GM19238 (cell line): ENCODE data around the gene FUT6.
"Not testable (repeated sequence)": the region's sequence is repeated elsewhere in the genome, so short reads cannot be mapped to it uniquely, and the experiment has no call there.

Experiments used
- DNase-seq: peaks from one replicate; pipeline ENCODE4 v3.0.0; 2011; ENCODE audit warnings: low spot score; ENCODE audit not compliant: insufficient read length

Gene FUT6

GRCh38 chr19:5786593-5787408 is 52.7 kb downstream of the FUT6 start:
- no peak for DNase-seq

- DNase-seq, result no peak
These were observed 54.1 kb downstream of the FUT6 start for GRCh38 chr19:5785423-5785822.

GRCh38 chr19:5784581-5785147 is 54.8 kb downstream of the FUT6 start, which contains the start of gene PRR22:
Gene PRR22 (minus strand): TSS chr19:5784746. CDS start chr19:5784660, 86 bp downstream.
- no peak for DNase-seq

- DNase-seq, result no peak
These were observed 56.3 kb downstream of the FUT6 start for GRCh38 chr19:5782945-5783919.

GRCh38 chr19:5782322-5782721 is 57.2 kb downstream of the FUT6 start:
- no peak for DNase-seq

- not testable (repeated sequence) for DNase-seq
These were observed 58.6 kb downstream of the FUT6 start for GRCh38 chr19:5780916-5781315.
